HepG2 (cell line): ENCODE results near the gene CD84. TPM values are rescaled to one million over a fixed set of nuclear protein-coding genes. Genes with fewer than 3 reads are reported as not detected.

Experiments used
- ATAC-seq: fragments of 200-7000 bp; cut with Tn5 transposase; 3 replicates; pipeline ENCODE4 v1.9.1; 2020; ENCODE audit warnings: mild to moderate bottlenecking, moderate library complexity
- BruUV-seq: library from RNA; stranded (reverse); fragments of 400-500 nt; replicated peaks from 2 replicates; lab custom pipeline; 2021; lab: Mats Ljungman, UMichigan
- CTCF ChIA-PET: fragments of 300-600 bp; formaldehyde crosslinking; extraction: SDS; loops from one replicate; lab custom pipeline; 2021; ENCODE audit warnings: low total read pairs, inconsistent platforms, low intra/inter-chr PET ratio; lab: Yijun Ruan, JAX
- POLR2A ChIA-PET: fragments of 350-600 bp; sonication (Branson Sonifier 250); formaldehyde crosslinking; loops from one replicate; lab custom pipeline; 2020; ENCODE audit warnings: antibody characterized with exemption, inconsistent platforms; lab: Yijun Ruan, JAX
- DNase-seq: peaks from one replicate; pipeline ENCODE4 v3.0.0-alpha.2; 2015; ENCODE audit warnings: low spot score
- FAIRE-seq: peaks from 3 replicates; lab custom pipeline; 2011; peaks lifted over from hg19 to GRCh38; lab: Jason Lieb, UNC
- H2AFZ ChIP-seq: one replicate; pipeline ENCODE4 v1.6.1; 2011; ENCODE audit warnings: low read length, inconsistent platforms
- H3K27ac ChIP-seq: fragments of 300-600 bp; 3 replicates; pipeline ENCODE4 v1.8.0; 2011; ENCODE audit warnings: mixed run types, mild to moderate bottlenecking, mixed read lengths, low read length, inconsistent platforms; ENCODE audit not compliant: insufficient read depth; ENCODE audit errors: extremely low read length
- H3K27me3 ChIP-seq, 2 experiments: fragments of 200-600 bp in 1 of 2; 2 replicates in 1 of 2; 3 replicates in 1 of 2; pipeline versions ENCODE4 v1.6.0 to v1.8.0; 2011; ENCODE audit warnings: low read length in 2 of 2, mild to moderate bottlenecking in 2 of 2, moderate library complexity in 2 of 2, inconsistent platforms in 1 of 2; ENCODE audit not compliant: insufficient read depth in 2 of 2, control insufficient read depth in 1 of 2
- H3K36me3 ChIP-seq, 2 experiments: fragments of 200-600 bp in 1 of 2; replicated peaks in 1 of 2; 2 replicates in 1 of 2; 3 replicates in 1 of 2; pipeline versions ENCODE4 v1.5.1 to v1.8.0; 2011; ENCODE audit warnings: low read length in 2 of 2, inconsistent platforms in 1 of 2; ENCODE audit not compliant: insufficient read depth in 2 of 2, control insufficient read depth in 1 of 2
- H3K4me1 ChIP-seq: 2 replicates; pipeline ENCODE4 v1.5.1; 2012; ENCODE audit warnings: low read length, inconsistent platforms; ENCODE audit not compliant: insufficient read depth
- H3K4me2 ChIP-seq: 2 replicates; pipeline ENCODE4 v1.6.0; 2011; ENCODE audit warnings: low read depth, low read length, inconsistent platforms
- H3K4me3 ChIP-seq, 3 experiments: fragments of 200-600 bp in 1 of 3; sonication (generic), shearing (Covaris generic) in 1 of 3; replicated peaks in 1 of 3; 2 replicates each; pipeline ENCODE4 v1.5.1; 2011 to 2016; ENCODE audit warnings: low read length in 3 of 3, inconsistent platforms in 2 of 3, low read depth in 2 of 3, mild to moderate bottlenecking in 2 of 3, control low read depth in 1 of 3, mixed read lengths in 1 of 3; ENCODE audit not compliant: insufficient read depth in 1 of 3
- H3K79me2 ChIP-seq: one replicate; pipeline ENCODE4 v1.6.1; 2011; ENCODE audit warnings: low read length, inconsistent platforms; ENCODE audit not compliant: insufficient read depth
- H3K9ac ChIP-seq: 2 replicates; pipeline ENCODE4 v1.6.0; 2011; ENCODE audit warnings: mild to moderate bottlenecking, low read depth, low read length, inconsistent platforms; ENCODE audit not compliant: insufficient read depth
- H3K9me3 ChIP-seq: 2 replicates; pipeline ENCODE4 v1.5.1; 2012; ENCODE audit warnings: mild to moderate bottlenecking, low read length
- H4K20me1 ChIP-seq: 2 replicates; pipeline ENCODE4 v1.6.0; 2011; ENCODE audit warnings: inconsistent platforms, mild to moderate bottlenecking, low read length, moderate library complexity; ENCODE audit not compliant: insufficient read depth
- EEA1 ChIP-seq: sonication (generic); formaldehyde crosslinking; IDR thresholded peaks from 2 replicates; pipeline ENCODE4 v1.5.1; 2020; ENCODE audit warnings: mild to moderate bottlenecking, missing genetic modification reagents, borderline replicate concordance
- EZH2 ChIP-seq: conservative IDR thresholded peaks from 2 replicates; pipeline ENCODE4 v1.6.1; 2012; ENCODE audit warnings: mild to moderate bottlenecking, low read depth, low read length, moderate library complexity
- GTF3A ChIP-seq: sonication (generic); formaldehyde crosslinking; conservative IDR thresholded peaks from 2 replicates; pipeline ENCODE4 v1.4.0; 2020; ENCODE audit warnings: mild to moderate bottlenecking, missing genetic modification reagents
- HDAC1 ChIP-seq: sonication (generic); formaldehyde crosslinking; IDR thresholded peaks from 2 replicates; pipeline ENCODE4 v1.5.1; 2020; ENCODE audit warnings: mild to moderate bottlenecking, missing genetic modification reagents
- ISL2 ChIP-seq: sonication (generic); formaldehyde crosslinking; IDR thresholded peaks from 2 replicates; pipeline ENCODE4 v1.5.0; 2020; ENCODE audit warnings: missing genetic modification reagents
- KAT2B ChIP-seq: fragments of 150-350 bp; IDR thresholded peaks from 2 replicates; pipeline ENCODE4 v1.6.1; 2014; ENCODE audit warnings: low read depth, low read length, borderline replicate concordance
- KDM5A ChIP-seq: fragments of 200-600 bp; sonication (generic); IDR thresholded peaks from 2 replicates; pipeline ENCODE4 v1.7.0; 2018; ENCODE audit warnings: antibody characterized with exemption, mild to moderate bottlenecking, low read length, borderline replicate concordance
- KLF12 ChIP-seq: sonication (generic); formaldehyde crosslinking; IDR thresholded peaks from 2 replicates; pipeline ENCODE4 v1.4.0; 2020; ENCODE audit warnings: missing genetic modification reagents, borderline replicate concordance
- RBAK ChIP-seq: sonication (generic); formaldehyde crosslinking; IDR thresholded peaks from 2 replicates; pipeline ENCODE4 v1.5.1; 2020; ENCODE audit warnings: mild to moderate bottlenecking, missing genetic modification reagents
- ZC3H4 ChIP-seq: sonication (generic); formaldehyde crosslinking; IDR thresholded peaks from 2 replicates; pipeline ENCODE4 v1.4.0; 2020; ENCODE audit warnings: missing genetic modification reagents, borderline replicate concordance
- ZNF143 ChIP-seq: sonication (generic); formaldehyde crosslinking; IDR thresholded peaks from 2 replicates; pipeline ENCODE4 v1.4.0; 2020; ENCODE audit warnings: missing genetic modification reagents
- ZNF205 ChIP-seq: IDR thresholded peaks from 2 replicates; pipeline ENCODE4 v1.6.1; 2018; ENCODE audit warnings: missing biosample characterization, missing genetic modification reagents
- ZNF275 ChIP-seq: sonication (generic); formaldehyde crosslinking; IDR thresholded peaks from 2 replicates; pipeline ENCODE4 v1.8.0; 2022; ENCODE audit warnings: missing genetic modification reagents, mild to moderate bottlenecking, inconsistent platforms, borderline replicate concordance
- ZNF335 ChIP-seq: sonication (generic); formaldehyde crosslinking; IDR thresholded peaks from 2 replicates; pipeline ENCODE4 v1.4.0; 2020; ENCODE audit warnings: missing genetic modification reagents
- ZNF382 ChIP-seq: sonication (generic); formaldehyde crosslinking; IDR thresholded peaks from 2 replicates; pipeline ENCODE4 v1.5.0; 2020; ENCODE audit warnings: missing genetic modification reagents, mild to moderate bottlenecking, borderline replicate concordance
- ZNF770 ChIP-seq: sonication (generic); formaldehyde crosslinking; IDR thresholded peaks from 2 replicates; pipeline ENCODE4 v1.5.0; 2020; ENCODE audit warnings: mild to moderate bottlenecking, missing genetic modification reagents
- WGBS: methylation state at CpG from one replicate; pipeline ENCODE4 v1.1.6; 2017; ENCODE audit warnings: low lambda C conversion rate; 5-methylcytosine and 5-hydroxymethylcytosine counted together
- in situ Hi-C: cut with HindIII; loops from 2 replicates; pipeline ENCODE4 v1.10.0; 2017; ENCODE audit warnings: low pct_unique_long_range_greater_than_20kb; ENCODE audit not compliant: extremely low pct_ligation_motif_present
- intact Hi-C: fragments of 100-400 bp; cut with micrococcal nuclease; formaldehyde crosslinking; loops from one replicate; pipeline ENCODE4 v1.10.0; 2022; ENCODE audit not compliant: unreplicated experiment
- polyA plus RNA-seq, 8 experiments: library from polyadenylated mRNA; depleted of rRNA in 3 of 8; stranded (reverse) in 7 of 8; unstranded in 1 of 8; fragments of >200 nt; fragmentation: Illumina TruSeq in 4 of 8; extraction: Trizol in 4 of 8; gene quantifications; 2 replicates each; pipeline versions ENCODE4 v1.2.1 to v1.2.3, GENCODE V29; 2011 to 2016; ENCODE audit warnings: low read depth in 4 of 8, missing spikeins in 1 of 8, mixed read lengths in 1 of 8; ENCODE audit not compliant: insufficient read depth in 1 of 8
- total RNA-seq, 5 experiments: library from RNA; depleted of rRNA; stranded (reverse); fragments of >200 nt; fragmentation: Illumina TruSeq; extraction: Trizol; gene quantifications; 2 replicates each; pipeline ENCODE4 v1.2.3, GENCODE V29; 2016; ENCODE audit warnings: low read depth in 1 of 5
- TF ChIP-seq, protein P1 (sequence below): sonication (generic); formaldehyde crosslinking; IDR thresholded peaks from 2 replicates; pipeline ENCODE4 v1.8.0; 2022; ENCODE audit warnings: low read depth, missing genetic modification reagents
- TF ChIP-seq, protein P2 (sequence below): sonication (generic); formaldehyde crosslinking; IDR thresholded peaks from 2 replicates; pipeline ENCODE4 v1.4.0; 2020; ENCODE audit warnings: low read depth, mild to moderate bottlenecking, missing genetic modification reagents
- TF ChIP-seq, protein P3 (sequence below): sonication (generic); formaldehyde crosslinking; IDR thresholded peaks from 2 replicates; pipeline ENCODE4 v1.5.0; 2020; ENCODE audit warnings: missing genetic modification reagents

The CD84 gene
- total and polyA plus RNA-seq, 2 of the 13 experiments (the other 11 are each of a cell fraction or from before 2014, with no cell fraction given) = not detected

- no peak for DNase-seq
- no TSS peak for BruUV-seq
- no peaks in the 10 kb centered on the region for H3K4me1 ChIP-seq
- H3K4me2 ChIP-seq = no peak overlapping the region
- no peaks in the 10 kb centered on the region for H4K20me1 ChIP-seq
- ChIA-PET POLR2A (no interaction called here), CTCF (interaction anchor here (0.6 to 3.3 kb wide), 3 partner anchors 113 to 179 kb away, joined by 3 to 37 read pairs (median 21); no protein-coding TSS in a partner anchor)
- peaks cover 0 to 4% of the 10 kb centered on the region in 2 experiments; a peak in 2 of 5 replicates for H3K27me3 ChIP-seq
- H3K9me3 ChIP-seq = no peaks in the 10 kb centered on the region
- FAIRE-seq = no peak
- no peak overlapping the region for H3K4me3 ChIP-seq
- no peak overlapping the region for H3K9ac ChIP-seq
- H3K27ac ChIP-seq = no peak overlapping the region
- whole genome bisulfite sequencing = 0% methylated on average over 1 of the region's 1 CpG
- intact Hi-C loops = loop anchor here (1.0 to 2.0 kb wide), 3 partner anchors 63 to 179 kb away; no protein-coding TSS in a partner anchor
- H2AFZ ChIP-seq = no peak overlapping the region
- no peak for TF ChIP-seq ZNF143 (CRISPR knock-in tag)
- TF ChIP-seq KLF12 (CRISPR knock-in tag) = no peak
- TF ChIP-seq ZNF382 (CRISPR knock-in tag) = no peak
- no peak for TF ChIP-seq ISL2 (CRISPR knock-in tag)
- TF ChIP-seq, protein P1, sequence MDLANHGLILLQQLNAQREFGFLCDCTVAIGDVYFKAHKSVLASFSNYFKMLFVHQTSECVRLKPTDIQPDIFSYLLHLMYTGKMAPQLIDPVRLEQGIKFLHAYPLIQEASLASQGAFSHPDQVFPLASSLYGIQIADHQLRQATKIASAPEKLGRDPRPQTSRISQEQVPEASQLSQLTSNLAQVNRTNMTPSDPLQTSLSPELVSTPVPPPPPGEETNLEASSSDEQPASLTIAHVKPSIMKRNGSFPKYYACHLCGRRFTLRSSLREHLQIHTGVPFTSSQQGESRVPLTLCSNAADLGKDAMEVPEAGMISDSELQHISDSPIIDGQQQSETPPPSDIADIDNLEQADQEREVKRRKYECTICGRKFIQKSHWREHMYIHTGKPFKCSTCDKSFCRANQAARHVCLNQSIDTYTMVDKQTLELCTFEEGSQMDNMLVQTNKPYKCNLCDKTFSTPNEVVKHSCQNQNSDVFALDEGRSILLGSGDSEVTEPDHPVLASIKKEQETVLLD (CRISPR knock-in tag) = no peak
- TF ChIP-seq EEA1 (CRISPR knock-in tag) = no peak
- TF ChIP-seq ZC3H4 (CRISPR knock-in tag) = no peak
- no peak for TF ChIP-seq GTF3A
- TF ChIP-seq KAT2B = no peak
- TF ChIP-seq RBAK = no peak
- TF ChIP-seq KDM5A = no peak
- TF ChIP-seq, protein P2, sequence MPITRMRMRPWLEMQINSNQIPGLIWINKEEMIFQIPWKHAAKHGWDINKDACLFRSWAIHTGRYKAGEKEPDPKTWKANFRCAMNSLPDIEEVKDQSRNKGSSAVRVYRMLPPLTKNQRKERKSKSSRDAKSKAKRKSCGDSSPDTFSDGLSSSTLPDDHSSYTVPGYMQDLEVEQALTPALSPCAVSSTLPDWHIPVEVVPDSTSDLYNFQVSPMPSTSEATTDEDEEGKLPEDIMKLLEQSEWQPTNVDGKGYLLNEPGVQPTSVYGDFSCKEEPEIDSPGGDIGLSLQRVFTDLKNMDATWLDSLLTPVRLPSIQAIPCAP (CRISPR knock-in tag) = no peak
- no peak for TF ChIP-seq ZNF335 (CRISPR knock-in tag)
- no peak for TF ChIP-seq HDAC1 (CRISPR knock-in tag)
- no peak for TF ChIP-seq EZH2
- TF ChIP-seq ZNF770 (CRISPR knock-in tag) = no peak
- TF ChIP-seq, protein P3, sequence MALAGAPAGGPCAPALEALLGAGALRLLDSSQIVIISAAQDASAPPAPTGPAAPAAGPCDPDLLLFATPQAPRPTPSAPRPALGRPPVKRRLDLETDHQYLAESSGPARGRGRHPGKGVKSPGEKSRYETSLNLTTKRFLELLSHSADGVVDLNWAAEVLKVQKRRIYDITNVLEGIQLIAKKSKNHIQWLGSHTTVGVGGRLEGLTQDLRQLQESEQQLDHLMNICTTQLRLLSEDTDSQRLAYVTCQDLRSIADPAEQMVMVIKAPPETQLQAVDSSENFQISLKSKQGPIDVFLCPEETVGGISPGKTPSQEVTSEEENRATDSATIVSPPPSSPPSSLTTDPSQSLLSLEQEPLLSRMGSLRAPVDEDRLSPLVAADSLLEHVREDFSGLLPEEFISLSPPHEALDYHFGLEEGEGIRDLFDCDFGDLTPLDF = no peak
- TF ChIP-seq ZNF275 (CRISPR knock-in tag) = no peak
- no peak for TF ChIP-seq ZNF205 (CRISPR knock-in tag)
- TF ChIP-seq, all 625 proteins: peak for 0
- Histone ChIP-seq H3K79me2 (no peaks in the 10 kb centered on the region), H3K36me3 (no peaks in the 10 kb centered on the region)
- in situ Hi-C loops = loop anchor here (5.0 kb wide), 2 partner anchors 115 to 180 kb away; no protein-coding TSS in a partner anchor
- ATAC-seq = no peak
Measured at GRCh38 chr1:160607672-160608032, 28.4 kb upstream of the CD84 start.
